Right hindlimb (tissue), 1 donor: ENCODE measurements around the gene GCFC2.

ENCODE experiments used
- DNase-seq: peaks from one replicate; pipeline ENCODE4 v3.0.0-alpha.2; 2018

Gene GCFC2

DNA sequence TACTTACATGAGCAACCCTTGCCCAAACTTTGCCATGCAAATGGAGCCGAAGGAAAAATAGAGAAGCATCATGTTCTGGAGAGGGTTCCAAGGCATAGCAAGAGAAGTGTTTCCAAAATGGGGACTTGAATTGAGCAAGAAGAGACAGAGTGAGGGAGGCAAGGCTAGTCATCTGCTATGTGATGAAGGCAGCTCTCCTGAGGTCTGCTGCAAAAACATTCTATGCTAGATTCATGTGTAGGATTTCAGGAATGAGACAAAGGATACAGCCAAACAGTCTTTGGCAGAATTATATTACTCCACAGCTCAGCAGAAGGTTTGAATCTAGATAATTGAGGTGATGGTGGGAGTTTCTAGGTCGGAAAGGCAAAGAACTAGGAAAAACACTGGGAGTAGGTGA, 88.2 kb downstream of the GCFC2 start:
- no peak for DNase-seq

DNA sequence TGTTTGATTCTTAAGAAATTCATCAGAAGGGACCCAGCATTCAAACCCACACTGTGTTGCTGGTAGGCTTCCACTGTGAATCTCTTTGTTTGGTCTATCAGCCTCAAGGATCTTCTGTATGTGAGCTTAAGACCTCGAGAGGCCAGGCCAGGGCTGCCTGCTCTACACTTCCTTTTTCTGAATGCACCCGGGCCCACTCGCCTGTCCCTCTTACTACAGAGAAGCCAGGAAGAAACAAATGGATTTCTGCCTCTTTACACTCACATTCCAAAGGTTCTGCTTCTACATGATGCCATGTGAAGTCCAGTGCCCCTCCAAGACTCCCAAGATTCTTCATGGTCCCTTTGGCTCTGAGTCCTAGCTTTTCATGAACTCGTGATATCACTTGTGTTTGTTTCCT, 89.5 kb downstream of the GCFC2 start:
- no peak for DNase-seq

DNA sequence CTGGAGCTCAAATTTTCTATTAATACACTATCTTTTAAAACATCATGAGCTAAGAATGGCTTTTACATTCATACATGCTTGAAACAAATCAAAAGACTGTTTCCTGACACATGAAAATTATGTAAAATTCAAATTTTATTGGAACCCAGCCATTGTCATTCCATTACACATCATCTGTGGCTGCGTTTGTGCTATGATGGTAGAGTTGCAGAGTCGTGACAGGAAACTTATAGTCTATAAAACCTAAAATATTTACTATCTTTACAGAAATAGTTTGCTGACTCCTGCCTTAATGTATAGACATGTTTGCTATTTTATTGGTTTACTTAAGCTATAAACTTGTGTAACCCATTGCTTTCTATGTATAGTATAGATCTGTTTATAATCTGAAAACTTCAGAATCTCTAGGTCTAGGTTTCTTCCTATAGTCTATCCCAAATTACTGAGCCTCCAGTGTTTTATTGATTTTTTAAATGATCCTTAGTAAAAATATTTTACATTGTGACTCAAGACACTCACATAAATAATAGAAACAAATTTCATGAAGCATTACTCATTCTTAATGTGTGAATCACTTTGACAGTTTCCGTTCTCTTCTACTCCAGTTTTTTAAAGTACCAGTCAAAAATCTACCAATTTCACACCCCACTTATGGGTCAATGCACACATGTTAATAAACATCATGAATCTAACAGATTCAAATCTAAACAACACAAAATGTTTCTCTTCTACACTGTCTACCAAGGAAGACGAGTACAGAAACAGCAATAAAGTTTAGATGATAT, 90.6 kb downstream of the GCFC2 start:
- no peak for DNase-seq

DNA sequence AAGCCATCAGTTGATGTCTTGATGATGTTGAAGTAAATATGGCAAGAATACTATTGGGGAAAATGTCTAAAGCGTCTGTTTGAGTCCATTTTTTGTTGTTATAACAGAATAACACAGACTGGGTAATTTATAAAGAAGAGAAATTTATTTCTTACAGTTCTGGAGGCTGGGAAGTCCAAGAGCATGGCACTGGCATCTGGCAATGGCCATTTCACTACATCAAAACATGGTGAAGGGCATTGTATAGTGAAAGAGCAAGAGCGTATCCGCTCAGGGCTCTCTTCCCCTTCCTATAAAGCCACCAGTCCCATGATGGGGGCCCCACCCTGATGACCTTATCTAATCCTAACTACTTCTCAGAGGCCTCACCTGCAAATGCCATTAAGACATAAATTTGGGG, 93.8 kb downstream of the GCFC2 start:
- no peak for DNase-seq

DNA sequence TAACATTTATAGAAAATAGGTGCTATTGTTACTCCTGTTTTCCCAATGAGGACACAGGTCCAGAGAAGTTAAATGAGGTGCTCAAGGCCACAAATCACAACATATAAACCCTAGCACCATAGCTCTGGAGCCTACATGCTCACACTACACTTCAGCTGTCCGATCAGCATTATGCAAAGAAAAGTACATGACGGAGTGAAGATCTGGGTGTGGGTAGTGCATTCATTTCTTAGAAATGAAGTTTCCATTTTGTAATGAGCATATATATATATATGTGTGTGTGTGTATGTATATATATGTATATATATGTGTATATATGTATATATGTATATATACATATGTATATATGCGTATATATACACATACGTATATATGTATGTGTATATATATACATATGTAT, 94.3 kb downstream of the GCFC2 start:
- no peak for DNase-seq

DNA sequence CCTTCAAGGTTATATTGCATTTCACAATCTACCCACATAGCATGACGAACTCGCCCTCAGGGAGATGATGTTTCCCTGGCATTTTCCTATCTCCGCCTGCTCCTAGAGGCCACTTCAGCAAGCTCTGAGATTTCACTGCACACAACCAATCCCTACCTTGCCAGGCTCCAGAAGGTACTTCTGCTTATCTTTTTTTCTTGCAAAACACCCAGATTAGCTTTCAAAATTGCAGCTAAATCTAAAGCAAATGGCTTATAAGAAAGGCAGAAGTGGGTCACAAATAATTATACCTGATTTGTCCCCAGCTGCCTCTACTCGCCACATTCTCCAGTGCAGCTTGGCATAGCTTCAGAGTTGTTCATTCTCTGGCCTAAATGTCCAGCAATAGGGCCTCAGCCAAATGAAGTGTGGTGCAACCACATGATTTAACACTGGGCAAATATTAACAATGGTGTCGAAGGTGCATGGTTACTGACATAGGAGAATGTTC, 96.5 kb downstream of the GCFC2 start:
- DNase-seq, result no peak

DNA sequence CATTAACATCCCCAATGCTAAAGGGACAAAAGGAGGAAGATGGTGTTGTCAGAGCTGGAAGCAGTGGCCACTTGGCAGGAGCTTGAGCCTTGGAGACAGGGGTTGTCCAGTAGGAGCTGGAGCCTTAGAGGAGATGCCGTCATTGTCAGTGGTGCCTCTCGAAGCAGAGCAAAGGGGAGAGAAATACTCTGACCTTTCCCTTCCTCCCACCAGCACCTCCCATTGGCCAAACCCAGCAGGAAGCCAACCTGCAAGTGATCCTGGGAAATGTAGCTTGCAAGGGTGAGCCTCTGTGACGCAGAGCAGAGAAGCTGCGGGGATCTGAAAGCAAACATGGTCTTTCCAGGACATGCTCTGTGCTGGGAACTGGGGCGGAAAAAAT, 97.9 kb downstream of the GCFC2 start:
- no peak for DNase-seq
